HG03571 (cell line): ENCODE measurements around the gene IDI2.
"Not testable (repeated sequence)": the region's sequence is repeated elsewhere in the genome, so short reads cannot be mapped to it uniquely, and the experiment has no call there.

ENCODE experiments used
- ATAC-seq: cut with Tn5 transposase; IDR thresholded peaks from one replicate; pipeline ENCODE4 v1.9.1; 2021; ENCODE audit not compliant: unreplicated experiment

IDI2 gene

GRCh38 chr10:1047937-1048336, 22.3 kb upstream of the IDI2 start:
- no peak for ATAC-seq

GRCh38 chr10:1045415-1045814, 19.8 kb upstream of the IDI2 start:
- no peak for ATAC-seq

GRCh38 chr10:1044964-1045363, 19.3 kb upstream of the IDI2 start:
- ATAC-seq, result no peak

GRCh38 chr10:1044146-1044545, 18.5 kb upstream of the IDI2 start:
- ATAC-seq, result no peak

GRCh38 chr10:1043532-1043995, 17.9 kb upstream of the IDI2 start:
- ATAC-seq, result peak; percentile 53

GRCh38 chr10:1041514-1041913, 15.9 kb upstream of the IDI2 start:
- ATAC-seq, result no peak

GRCh38 chr10:1040133-1040532, 14.5 kb upstream of the IDI2 start:
- no peak for ATAC-seq

GRCh38 chr10:1038769-1039168, 13.1 kb upstream of the IDI2 start:
- not testable (repeated sequence) for ATAC-seq

- no peak for ATAC-seq
These were observed 11.4 kb upstream of the IDI2 start for GRCh38 chr10:1037098-1037497.

- ATAC-seq, result peak; percentile 73
These were observed 10.7 kb upstream of the IDI2 start for GRCh38 chr10:1036341-1036791.

GRCh38 chr10:1035201-1035600, 9.5 kb upstream of the IDI2 start:
- ATAC-seq, result no peak

- no peak for ATAC-seq
These were observed 9.1 kb upstream of the IDI2 start for GRCh38 chr10:1034758-1035157.

GRCh38 chr10:1033601-1034000, 7.9 kb upstream of the IDI2 start:
- no peak for ATAC-seq

GRCh38 chr10:1029838-1030237, 4.2 kb upstream of the IDI2 start:
- no peak for ATAC-seq

- no peak for ATAC-seq
These were observed 919 bp upstream of the IDI2 start for GRCh38 chr10:1026578-1026977.

- ATAC-seq, result no peak
These were observed 1.6 kb downstream of the IDI2 start for GRCh38 chr10:1024103-1024502.

- ATAC-seq, result no peak
These were observed 3.2 kb downstream of the IDI2 start for GRCh38 chr10:1022413-1022812.

GRCh38 chr10:1020958-1021357, 4.7 kb downstream of the IDI2 start:
- no peak for ATAC-seq

GRCh38 chr10:1020460-1020859, 5.2 kb downstream of the IDI2 start:
- ATAC-seq, result no peak

GRCh38 chr10:1019362-1019761, 6.3 kb downstream of the IDI2 start:
- ATAC-seq, result no peak

GRCh38 chr10:1015688-1016087, 10.0 kb downstream of the IDI2 start:
- ATAC-seq, result no peak

GRCh38 chr10:1011696-1012095, 14.0 kb downstream of the IDI2 start:
- no peak for ATAC-seq

- no peak for ATAC-seq
These were observed 15.0 kb downstream of the IDI2 start for GRCh38 chr10:1010703-1011102.

GRCh38 chr10:1009947-1010346, 15.7 kb downstream of the IDI2 start:
- not testable (repeated sequence) for ATAC-seq
